NCI-H345 (cell line): ENCODE results near the gene OR2M2.

Experiments
- DNase-seq: peaks from one replicate; lab custom pipeline; 2025; lab: John Stamatoyannopoulos, UW

OR2M2 gene, protein sequence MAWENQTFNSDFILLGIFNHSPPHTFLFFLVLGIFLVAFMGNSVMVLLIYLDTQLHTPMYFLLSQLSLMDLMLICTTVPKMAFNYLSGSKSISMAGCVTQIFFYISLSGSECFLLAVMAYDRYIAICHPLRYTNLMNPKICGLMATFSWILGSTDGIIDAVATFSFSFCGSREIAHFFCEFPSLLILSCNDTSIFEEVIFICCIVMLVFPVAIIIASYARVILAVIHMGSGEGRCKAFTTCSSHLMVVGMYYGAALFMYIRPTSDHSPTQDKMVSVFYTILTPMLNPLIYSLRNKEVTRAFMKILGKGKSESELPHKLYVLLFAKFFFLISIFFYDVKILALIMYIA

DNA sequence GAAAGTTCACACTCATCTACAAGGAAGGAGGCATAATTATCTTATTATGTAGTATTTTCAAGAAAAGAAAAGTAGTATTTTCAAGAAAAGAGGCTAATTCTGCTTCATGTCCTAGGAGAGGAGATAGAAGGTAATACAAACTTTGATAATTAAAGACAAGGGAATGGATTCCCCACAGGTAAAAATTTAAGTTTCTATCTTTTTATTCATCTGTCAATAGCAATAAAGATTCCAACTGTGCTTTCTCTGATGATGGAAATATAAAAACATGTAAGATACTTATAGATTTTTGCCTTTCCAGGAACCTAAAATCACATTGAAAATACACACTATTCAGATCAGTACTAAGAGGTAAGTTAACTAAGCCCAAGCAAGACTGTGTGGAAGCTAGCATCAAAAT is at the start of gene OR2M2:
OR2M2 (plus strand) TSS at position 301 of the 400 bp plus-strand sequence. CDS start 5,165 bp downstream, outside the sequence.
- DNase-seq, result no peak

DNA sequence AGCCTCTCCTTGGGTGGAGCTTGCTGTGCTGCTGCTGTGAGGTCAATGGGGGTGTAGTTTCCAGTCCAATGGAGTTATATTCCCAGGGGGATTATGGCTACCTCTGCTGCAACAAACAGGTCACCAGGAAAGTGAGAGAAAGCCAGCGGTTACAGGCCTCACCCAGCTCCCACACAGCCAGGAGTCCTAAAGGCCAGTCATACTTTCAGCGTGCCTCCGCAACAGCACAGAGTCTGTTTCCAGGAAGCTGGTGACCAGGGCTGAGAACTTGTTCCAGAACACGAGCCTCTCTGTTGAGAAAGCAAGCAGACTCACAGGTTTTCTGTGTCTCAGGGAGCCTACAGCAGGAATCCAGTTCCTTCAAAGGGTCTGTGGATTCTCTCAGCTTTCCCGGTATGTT is 47.0 kb upstream of the OR2M2 start:
- no peak for DNase-seq

DNA sequence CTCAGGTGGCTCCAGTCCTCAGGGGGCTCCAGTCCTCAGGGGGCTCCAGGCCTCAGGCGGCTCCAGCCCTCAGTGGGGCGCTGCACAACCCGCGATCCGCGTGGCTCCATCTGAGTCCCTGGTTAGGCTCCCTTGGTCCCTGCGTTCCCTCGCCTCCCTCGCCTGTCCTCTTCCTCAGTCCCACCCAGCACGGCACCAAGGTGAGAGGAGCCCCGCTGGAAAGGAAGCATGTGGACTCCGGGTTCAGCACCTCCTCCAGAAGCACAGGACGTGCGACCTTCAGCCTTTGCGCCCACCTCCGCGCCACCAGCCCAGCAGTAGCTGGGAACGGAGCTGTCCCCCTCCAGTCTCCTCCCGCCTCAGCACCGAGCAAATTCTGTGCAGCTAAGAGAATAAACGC is 37.8 kb upstream of the OR2M2 start:
- DNase-seq, result no peak

DNA sequence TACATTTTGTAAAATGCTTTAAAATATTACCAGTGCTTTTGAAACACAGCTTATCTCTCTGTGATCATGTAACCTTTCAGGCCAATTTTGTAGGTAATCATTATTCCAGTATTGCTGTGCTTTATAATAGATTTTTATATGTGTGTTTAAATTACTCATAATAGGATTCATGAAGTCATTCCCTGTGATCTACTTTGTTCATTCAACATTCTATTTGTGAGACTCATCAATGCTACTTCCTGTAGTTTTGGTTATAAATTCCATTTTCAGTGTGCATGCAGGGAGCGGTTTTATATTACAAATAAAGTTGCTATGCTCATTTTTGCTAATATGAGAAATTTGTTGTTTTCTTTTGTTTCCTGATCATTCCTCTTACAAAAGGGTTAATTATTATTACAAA is 33.8 kb upstream of the OR2M2 start:
- DNase-seq, result no peak

DNA sequence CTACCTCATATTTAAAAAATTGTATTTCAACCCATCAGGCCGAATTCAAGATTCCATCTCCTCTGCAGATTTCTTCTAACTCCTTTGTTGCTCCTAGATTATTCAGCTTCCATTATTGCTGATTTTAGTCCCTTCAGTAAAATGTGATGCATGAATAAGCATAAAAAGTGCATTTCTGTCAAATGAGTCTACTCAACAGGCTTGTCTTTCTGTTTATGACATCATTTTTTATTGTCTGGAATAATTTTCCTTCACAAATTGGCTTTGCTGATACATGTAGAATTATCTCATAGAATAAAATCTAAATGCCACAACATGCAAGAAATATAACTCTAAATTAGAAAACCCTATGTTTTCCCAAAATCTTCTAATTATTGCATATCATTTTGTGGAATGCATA is 31.3 kb upstream of the OR2M2 start:
- no peak for DNase-seq

DNA sequence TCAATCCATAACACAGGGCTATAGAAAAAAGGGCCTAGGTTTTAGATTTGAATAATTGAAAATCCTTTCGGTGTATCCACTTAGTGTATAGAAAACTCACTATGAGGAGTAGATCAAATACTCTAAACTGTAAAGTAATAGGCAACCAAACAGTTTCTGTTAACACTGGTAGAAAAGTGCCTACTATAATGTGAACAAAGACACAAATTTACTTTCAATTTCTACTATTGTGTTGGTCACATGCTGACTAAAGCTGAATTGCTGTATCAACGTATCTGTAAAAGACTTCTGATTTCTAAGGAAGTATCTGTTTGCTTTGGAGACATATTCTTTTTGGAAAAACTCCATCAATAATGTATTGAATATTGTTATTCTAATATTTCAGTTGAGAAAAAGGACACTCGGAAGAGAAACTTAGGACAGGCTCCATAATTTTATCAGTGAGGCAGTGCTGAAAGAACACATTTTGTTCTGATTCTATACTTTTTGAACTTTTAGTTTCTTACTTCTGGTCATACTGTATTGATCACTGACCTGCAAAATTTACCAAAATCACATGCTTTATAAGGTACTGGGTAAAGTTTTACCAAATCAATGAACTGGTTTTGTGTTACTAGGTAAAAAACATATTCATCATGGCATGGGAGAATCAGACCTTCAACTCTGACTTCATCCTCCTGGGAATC is 30.0 kb upstream of the OR2M2 start, which contains the start of gene OR2M5:
OR2M5 (plus strand) TSS at position 636 of the 686 bp plus-strand sequence; CDS start at position 636, 0 bp downstream.
- no peak for DNase-seq

DNA sequence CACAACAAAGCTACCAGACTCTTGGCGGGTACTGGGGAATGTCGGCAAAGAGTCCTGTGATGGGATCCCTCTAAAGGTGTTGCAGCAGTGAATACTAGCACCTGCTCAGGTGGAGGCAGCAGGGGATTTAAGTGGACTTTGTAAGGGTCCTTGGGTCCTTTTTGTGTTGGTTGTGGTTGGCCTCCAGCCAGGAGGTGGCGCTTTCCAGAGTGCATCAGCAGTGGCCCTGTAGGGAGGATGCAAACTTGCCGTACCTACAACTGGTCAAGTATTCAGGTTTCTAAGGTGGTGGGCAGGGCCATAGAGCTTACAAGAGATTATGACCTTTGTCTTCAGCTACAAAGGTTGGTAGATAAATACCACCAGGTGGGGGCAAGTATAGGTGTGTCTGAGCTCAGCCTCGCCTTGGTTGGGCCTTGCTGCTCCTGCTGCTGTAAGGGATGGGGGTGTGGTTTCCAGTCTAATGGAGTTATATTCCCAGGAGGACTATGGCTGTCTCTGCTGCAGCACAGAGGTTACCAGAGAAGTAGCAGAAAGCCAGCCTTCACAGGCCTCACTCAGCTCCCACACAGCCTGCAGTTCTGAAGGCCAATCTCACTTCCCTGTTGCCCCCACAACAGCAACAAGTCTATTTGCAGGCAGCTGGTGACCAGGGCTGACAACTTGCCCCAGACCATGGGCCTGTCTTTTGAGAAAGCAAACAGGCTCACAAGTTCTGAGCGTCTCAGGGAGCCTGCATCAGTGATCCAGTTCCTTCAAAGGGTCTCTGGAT is 22.4 kb upstream of the OR2M2 start:
- no peak for DNase-seq

DNA sequence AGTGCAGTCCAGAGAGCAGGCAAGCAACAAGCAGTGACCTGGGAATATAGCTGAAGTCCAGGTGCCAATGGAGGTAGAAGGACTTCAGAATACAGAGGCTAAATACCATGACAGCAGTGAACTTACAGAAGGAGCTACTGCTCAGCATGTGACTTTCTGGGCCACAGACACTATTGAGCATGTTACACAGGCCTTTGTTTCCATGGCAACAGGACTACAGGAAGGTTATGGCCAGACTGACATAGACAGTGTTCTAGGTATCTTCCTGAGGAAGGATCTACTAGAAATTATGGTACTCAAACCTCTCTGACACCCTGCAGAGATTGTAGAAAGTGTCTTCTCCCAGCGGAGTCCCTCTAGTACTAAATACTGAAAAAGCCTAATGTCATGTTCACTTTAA is 18.7 kb upstream of the OR2M2 start:
- no peak for DNase-seq

DNA sequence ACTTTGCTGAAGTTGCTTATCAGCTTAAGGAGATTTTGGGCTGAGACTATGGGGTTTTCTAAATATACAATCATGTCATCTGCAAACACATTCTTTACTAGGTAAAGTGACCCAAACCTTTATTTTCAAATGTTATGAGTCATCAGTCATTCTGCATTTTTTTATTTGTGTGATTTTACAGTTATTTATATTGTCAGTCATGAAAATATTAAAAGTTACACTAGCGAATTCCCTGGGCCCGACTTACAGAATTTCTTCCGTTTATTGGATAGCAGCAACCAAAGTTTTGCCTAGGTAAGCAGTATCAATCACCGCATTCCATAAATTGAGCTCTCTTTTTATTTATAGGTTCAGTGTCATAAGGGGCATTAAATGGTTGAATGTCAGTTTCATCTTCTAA is 15.9 kb upstream of the OR2M2 start:
- no peak for DNase-seq

DNA sequence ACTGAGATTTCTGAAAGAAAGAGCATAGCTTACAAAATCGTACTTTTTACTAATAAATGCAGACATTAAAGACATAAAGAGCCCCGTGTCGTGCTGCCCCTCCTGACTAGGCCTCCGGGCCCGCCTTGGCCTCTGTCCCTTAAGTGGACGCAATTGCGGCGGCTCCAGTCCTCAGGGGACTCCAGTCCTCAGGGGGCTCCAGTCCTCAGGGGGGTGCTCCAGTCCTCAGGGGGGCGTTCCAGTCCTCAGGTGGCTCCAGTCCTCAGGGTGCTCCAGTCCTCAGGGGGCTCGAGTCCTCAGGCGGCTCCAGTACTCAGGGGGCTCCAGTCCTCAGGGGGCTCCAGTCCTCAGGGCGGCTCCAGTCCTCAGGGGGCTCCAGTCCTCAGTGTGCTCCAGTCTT is 10.6 kb upstream of the OR2M2 start:
- no peak for DNase-seq

DNA sequence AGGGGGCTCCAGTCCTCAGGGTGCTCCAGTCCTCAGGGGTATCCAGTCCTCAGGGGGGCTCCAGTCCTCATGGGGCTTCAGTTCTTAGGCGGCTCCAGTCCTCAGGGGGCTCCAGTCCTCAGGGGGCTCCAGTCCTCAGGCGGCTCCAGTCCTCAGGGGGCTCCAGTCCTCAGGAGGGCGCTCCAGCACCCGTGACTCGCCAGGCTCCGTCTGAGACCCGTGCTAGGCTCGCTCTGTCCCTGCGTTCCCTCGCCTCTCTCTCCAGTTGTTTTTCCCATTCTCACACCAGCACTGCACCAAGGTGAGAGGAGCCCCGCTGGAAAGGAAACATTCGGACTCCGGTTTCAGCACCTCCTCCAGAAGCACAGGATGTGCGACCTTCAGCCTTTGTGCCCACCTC is 9.4 kb upstream of the OR2M2 start:
- no peak for DNase-seq

DNA sequence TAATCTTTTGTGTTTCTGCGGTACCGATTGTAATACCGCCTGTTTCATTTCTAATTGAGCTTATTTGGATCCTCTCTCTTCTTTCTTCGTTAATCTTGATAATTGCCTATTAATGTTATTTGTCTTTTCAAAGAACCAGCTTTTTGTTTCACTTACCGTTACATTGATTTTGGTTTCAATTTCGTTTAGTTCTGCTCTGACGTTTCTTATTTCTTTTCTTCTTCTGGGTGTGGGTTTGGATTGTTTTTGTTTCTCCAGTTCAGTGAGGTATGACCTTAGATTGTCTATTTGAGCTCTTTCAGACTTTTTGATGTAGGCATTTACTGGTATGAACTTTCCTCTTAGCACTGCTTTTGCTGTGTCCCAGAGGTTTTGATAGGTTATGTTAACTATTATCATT is 9.4 kb downstream of the OR2M2 start:
- DNase-seq, result no peak

DNA sequence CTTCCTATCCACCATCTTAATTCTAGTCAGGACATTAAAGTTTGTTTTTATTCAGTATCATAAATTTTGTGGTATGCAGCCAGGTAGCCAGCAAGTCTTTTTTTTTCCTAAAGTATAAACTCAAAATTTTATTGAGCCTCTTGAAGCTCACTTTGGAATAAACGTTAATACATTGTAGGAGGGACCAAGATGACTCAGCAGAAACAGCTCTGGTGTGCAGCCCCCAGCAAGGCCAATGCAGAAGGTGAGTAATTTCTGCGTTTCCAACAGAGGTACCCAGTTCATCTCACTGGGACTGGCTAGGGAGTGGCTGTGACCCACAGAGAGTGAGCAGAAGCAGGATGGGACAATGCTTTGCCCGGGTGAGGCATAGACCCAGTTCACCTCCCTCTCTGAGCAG is 12.7 kb downstream of the OR2M2 start:
- DNase-seq, result no peak

DNA sequence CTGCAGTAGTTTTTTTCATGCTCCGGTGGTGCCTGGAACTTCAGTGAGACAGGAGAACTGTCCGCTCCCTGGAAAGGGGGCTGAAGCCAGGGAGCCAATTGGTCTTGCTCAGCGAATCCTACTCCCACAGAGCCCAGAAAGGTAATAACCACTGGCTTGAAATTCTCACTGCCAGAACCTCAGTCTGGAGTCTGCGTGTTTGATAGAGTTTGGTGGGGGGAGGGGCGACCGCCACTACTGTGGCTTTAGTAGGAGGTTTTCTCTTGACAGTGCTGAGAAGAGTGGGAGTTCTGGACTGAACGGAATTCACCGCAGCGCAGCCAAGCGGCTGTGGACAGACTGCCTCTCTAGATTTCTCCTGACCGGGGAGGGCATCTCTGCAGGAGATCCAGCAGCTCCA is 14.4 kb downstream of the OR2M2 start:
- DNase-seq, result no peak

DNA sequence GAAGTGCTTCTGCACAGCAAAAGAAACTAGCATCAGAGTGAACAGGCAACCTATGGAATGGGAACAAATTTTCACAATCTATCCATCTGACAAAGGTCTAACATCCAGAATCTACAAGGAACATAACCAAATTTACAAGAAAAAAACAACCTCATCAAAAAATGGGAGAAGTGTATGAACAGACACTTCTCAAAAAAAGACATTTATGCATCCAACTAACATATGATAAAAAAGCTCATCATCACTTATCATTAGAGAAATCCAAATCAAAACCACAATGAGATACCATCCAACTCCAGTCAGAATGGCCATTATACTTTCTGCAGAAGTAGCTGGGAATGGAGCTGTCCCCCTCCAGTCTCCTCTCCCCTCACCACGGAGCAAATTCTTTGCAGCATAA is 19.5 kb downstream of the OR2M2 start:
- DNase-seq, result no peak

DNA sequence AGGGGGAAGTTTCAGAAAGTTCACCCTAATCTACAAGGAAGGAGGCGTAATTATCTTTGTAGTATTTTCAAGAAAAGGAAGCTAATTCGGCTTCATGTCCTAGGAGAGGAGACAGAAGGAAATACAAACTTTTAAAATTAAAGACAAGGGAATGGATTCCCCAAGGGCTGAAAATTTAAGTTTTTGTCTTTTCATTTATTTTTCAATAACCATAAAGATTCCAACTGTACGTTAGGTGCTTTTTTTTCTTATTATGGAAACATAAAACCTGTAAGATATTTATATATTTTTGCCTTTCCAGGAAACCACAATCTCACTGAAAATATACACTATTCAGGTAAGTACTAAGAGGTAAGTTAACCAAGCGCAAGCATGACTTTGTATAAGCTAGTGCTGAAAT is 22.3 kb downstream of the OR2M2 start, which contains the start of gene OR2M3:
OR2M3 (plus strand) TSS at position 301 of the 400 bp plus-strand sequence. CDS start 5,803 bp downstream, outside the sequence.
- DNase-seq, result no peak

DNA sequence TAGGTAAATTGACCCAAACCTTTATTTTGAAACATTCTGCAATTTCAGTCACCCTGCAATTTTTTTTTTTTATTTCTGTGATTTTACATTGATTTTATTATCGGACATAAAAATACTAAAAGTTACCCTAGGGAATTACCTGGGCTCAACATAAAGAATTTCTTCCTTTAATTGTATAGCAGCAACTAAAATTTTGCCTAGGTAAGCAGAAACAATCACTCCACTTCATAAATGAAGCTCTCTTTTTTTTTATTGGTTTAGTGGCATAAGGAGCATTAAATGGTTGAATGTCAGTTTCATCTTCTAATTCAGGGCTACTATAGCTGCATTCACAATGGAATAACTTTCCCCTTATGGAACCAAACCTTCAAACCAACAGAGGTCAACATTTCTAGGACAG is 41.3 kb downstream of the OR2M2 start:
- DNase-seq, result no peak

DNA sequence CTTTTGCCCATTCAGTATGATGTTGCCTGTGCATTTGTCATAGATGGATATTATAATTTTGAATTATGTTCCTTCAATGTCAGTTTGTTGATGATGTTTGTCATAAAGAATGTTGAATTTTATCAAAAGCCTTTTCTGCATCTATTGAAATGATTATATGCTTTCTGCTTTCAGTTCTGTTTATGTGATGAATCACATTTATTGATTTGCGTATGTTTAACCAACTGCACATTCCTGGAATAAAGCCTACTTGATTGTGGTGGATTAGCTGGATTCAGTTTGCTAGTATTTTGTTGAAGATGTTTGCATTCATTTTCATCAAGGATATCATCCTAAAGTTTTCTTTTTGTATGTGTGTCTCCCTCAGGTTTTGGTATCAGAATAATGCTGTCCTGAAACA is 50.9 kb downstream of the OR2M2 start:
- DNase-seq, result no peak

DNA sequence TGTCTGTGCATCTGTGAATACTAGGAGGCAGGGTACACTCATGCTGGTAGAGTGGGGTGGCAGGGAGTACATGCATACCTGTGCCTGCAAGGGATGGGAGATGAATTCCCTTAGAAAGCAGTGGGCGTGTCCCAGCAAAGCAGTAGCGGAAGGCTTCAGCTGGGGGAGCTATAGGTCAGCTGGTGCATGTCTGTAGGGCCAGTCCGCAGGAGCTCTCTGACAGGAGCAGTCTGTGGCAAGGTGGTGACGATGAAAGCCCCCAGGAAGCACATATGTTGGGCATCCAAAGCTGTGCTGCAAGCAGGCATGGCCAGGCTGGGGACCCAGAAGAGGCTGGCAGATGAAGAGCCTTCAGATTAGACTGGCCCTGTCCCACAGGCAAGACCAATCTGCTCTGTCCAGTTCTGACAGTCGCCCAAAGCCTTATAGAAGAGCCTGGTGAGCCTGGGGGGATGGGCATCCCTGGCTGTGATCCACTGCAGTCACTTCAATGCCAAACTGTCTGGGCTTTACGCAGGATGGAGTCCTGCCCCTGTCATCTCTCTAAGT is 54.8 kb downstream of the OR2M2 start:
- no peak for DNase-seq
